Stomach (tissue), 4 donors: ENCODE data around the gene TBC1D14.

Experiments
- CTCF ChIP-seq, 7 experiments: fragments of 450-650 bp in 4 of 7; fragments of 200-600 bp in 3 of 7; sonication (generic) in 3 of 7; IDR thresholded peaks; one replicate each; pipeline ENCODE4 v1.5.1; 2016 to 2019; ENCODE audit warnings: antibody characterized with exemption in 7 of 7, control low read depth in 2 of 7, mild to moderate bottlenecking in 1 of 7
- POLR2A ChIP-seq, 4 donors: fragments of 450-650 bp; IDR thresholded peaks; one replicate each; pipeline ENCODE4 v1.6.1; 2016; ENCODE audit warnings: antibody characterized with exemption in 4 of 4, control low read depth in 2 of 4, mild to moderate bottlenecking in 1 of 4, moderate library complexity in 1 of 4
- POLR2AphosphoS5 ChIP-seq, 3 donors: sonication (generic); formaldehyde crosslinking; IDR thresholded peaks; one replicate each; pipeline ENCODE4 v1.6.1; 2016; ENCODE audit warnings: antibody characterized with exemption in 3 of 3

- TF ChIP-seq CTCF (IDR thresholded peaks at IDR 0.05) (peak in 1 of 7 experiments; percentile 17), POLR2AphosphoS5 (IDR thresholded peaks at IDR 0.05) (no peak), POLR2A (IDR thresholded peaks at IDR 0.05) (no peak)
These were observed 824 bp downstream of the TBC1D14 start for GRCh38 chr4:6910340-6910959.
